Stimulated activated CD8-positive, alpha-beta memory T cell treated with anti-CD3 and anti-CD28 coated beads, Interleukin-12 subunit alpha, Interleukin-12 subunit beta, amount 100 ng/mL, for 24 hours (primary cell): ENCODE measurements around the gene PDHX.

Experiments used
- DNase-seq: peaks from one replicate; pipeline ENCODE4 v3.0.0-alpha.2; 2020; ENCODE audit errors: extremely low read depth

PDHX gene

DNA sequence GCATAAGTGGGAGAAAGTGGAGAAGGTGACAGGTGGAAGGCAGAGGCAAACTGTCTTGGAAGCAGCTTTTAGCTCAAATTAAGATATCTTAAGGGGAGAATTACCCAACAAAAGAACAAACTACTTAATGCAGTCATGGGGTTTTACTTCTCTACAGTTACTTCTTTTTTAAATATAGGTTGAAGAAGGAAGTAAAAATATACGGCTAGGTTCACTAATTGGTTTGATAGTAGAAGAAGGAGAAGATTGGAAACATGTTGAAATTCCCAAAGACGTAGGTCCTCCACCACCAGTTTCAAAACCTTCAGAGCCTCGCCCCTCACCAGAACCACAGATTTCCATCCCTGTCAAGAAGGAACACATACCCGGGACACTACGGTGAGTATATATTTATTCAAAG, 40.8 kb downstream of the PDHX start:
- no peak for DNase-seq

DNA sequence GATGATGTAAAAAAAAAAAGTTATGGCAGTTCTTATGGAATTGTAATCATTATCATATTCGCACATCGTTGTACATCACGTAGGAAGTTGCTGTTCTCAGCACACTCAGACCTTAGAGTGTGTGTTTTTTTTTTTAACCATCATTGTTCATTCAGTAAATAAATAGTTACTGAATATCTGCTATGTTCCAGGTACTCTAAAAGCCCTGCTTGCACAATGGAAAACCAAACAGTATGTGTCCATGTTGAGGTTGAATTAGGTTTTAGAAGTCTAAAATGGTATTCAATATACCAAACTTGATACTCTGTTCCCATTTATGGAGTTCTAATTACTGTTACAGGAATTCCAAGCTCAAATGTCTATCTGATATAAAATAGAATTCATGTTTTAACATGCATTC, 41.2 kb downstream of the PDHX start:
- no peak for DNase-seq

DNA sequence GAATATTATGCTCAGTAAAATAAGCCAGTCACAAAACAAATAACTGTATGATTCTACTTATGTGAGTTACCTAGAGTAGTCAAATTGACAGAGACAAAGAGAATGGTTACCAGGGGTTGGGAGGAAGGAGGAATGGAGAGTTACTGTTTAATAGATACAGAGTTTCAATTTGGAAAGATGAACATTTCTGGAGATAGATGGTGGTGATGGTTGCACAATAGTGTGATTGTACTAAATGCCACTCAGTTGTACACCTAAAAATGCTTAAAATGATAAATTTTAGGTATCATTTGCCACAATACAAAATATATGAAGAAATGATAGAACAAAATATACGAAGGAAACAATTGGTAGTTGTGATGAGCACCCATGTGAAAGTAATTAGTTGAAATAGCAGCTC, 43.4 kb downstream of the PDHX start:
- no peak for DNase-seq

DNA sequence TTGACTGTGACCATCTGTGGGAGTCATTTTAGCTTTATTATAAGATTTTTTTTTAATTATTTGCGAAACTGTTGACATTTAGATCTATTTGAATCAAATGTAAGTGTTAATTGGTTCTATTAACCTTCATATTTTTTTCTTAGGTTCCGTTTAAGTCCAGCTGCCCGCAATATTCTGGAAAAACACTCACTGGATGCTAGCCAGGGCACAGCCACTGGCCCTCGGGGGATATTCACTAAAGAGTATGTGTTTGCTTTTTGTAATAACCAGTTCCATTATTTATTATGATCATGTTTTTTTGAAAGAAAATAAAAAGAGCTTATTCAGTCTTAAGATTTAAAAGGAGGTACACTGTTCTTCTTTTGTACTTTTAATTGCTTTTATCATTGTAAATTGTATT, 43.9 kb downstream of the PDHX start:
- DNase-seq: no peak

DNA sequence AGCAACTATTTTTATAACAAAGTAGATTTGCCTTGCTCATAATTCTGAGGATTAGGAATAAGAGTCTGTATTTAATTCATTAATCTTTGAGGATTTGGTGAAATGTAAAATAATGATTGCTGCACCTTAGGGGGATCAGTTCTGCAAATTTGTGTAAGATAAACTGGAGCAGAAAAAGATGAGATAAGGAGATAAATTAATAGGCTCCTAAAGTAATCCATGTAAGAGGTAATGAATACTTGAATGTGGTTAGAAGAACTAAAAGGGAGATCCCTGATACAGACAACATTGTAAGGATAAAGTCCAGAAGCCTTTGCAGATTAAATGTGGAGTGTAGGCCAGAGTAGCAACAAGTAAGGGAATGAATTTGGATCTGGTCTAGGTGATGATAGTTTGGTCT, 45.6 kb downstream of the PDHX start:
- no peak for DNase-seq

DNA sequence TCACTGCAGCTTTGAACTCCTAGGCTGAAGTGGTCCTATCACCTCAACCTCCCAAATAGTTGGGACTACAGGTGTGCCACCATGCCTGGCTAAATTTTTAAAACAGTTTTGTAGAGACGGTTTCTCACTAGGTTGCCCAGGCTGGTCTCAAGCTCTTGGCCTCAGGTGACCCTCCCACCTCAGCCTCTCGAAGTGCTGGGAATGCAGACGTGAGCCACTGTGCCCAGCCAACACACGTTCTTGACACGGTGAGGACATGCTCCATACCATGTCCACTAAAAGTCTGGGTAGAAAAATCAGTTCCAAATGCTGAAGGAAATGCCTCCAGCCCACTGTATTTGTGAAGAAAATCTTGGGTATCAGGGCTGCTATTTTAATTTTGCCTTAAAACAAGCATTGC, 46.9 kb downstream of the PDHX start:
- DNase-seq: no peak

DNA sequence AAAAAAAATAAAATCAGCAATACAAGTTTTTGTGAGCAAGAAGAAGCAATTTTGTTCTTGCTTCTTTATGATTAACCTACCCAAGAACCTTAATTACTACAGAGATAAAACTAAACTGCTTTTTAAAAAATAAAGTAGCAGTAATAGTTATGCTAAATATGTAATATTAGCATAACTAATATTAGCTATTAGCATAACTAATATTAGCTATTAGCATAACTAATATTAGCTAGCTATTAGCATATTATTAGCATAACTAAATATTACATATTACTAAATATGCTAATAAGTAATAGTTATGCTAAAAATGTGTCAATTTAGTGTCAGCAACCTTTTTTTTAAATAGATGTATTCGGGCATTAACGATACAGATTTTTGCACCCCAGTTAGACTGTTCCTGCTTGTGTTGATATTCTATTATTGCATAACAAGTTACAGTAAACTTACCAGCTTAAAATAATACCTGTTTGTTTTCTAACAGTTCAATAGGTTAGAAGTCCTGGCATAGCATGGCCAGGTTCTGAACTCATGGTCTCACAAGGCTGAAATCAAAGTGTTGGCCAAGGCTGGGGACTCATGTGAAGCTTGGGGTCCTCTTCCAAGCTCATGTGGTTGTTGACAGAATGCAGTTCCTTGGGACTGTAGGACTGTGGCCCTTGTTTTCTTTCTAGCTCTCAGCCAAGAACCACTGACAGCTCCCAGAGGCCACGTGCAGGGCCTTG, 48.4 kb downstream of the PDHX start:
- DNase-seq: no peak

DNA sequence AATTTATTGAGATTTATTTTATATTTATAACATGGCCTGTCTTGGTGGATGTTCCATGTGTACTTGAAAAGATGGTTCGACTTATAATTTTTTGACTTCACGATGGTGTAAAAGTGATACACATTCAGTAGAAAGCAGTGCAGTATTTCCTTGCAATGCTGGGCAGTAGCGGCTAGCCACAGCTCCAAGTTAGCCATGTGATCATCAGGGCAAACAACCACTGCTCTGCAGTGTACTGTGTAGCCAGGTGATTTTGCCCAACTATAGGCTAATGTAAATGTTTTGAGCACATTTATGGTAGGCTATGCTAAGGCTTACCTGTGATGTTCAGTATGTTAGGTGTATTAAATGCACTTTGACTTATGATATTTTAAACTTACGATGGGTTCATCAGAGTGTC, 52.4 kb downstream of the PDHX start:
- no peak for DNase-seq

DNA sequence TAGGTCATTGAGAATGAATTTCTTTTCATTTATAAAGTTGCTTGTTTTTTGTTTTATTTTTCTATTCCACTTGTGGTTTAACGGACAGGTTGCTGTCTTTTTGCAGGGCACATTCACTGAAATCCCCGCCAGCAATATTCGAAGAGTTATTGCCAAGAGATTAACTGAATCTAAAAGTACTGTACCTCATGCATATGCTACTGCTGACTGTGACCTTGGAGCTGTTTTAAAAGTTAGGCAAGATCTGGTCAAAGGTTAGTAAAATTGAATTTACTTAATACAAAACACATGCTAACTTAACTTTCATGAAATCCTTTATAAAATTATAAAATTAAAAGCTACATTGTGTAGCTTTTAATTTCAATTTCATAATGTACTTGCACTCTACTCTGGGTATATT, 53.6 kb downstream of the PDHX start:
- no peak for DNase-seq

DNA sequence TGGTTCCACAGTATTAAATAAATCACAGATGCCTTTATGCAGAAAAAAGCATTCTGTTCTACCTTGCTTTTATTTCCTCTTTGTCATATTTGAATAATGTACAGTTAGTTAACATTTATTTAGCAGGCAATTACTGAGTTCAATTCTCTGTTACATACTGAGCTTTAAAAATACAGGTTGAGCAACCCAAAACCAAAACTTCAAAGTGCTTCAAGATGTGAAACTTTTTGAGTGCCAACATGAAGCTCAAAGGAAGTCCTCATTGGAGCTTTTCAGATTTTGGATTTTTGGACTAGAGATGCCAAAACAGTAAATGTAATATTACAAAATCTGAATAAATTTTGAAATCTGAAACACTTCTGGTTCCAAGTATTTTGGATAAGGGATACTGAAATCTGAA, 54.1 kb downstream of the PDHX start:
- DNase-seq: no peak

DNA sequence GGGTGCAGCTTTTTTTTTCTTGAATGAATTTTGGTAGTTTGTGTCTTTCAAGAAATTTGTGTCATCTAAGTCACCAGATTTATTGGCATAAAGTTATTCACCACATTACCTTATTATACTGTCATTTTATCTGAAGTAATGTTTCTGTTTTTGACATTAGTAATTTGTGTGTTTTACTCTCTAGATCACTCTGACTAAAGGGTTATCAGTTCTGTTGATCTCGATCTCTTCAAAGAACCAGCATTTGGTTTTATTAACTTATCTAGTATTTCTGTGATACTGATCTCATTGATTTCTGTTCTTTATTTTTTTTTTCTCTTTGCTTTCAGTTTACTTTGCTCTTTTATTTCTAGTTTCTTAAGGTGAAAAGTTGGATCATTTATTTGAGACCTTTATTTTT, 55.5 kb downstream of the PDHX start:
- no peak for DNase-seq

DNA sequence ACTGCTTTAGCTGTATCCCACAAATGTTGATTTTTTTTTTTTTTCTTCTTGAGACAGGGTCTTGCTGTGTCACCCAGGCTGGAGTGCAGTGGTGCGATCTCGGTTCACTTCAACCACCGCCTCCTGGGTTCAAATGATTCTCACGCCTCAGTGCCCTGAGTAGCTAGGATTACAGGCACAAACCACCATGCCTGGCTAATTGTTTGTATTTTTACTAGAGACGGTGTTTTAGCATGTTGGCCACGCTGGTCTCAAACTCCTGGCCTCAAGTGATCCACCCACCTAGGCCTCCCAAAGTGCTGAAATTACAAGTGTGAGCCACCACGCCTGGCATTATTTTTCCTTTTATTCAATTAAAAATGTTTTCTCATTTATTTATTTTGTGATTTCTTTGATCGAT, 55.9 kb downstream of the PDHX start:
- DNase-seq: no peak

DNA sequence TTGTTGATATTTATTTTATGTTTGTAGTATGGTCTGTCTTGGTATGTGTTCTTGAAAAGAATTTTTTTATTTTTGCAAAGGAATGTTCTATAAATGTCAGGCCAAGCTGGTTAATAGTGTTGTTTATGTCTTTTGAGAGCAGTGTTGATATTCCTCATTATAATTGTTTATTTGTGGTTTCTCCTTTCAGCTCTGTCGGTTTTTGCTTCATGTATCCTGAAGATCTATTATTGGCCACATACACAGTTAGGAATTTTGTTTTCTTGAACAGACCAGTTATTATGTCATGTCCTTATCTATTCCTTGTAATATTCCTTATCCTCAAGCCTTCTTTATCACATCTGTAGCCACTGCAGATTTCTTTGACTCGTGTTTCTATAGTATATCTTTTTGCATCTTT, 56.5 kb downstream of the PDHX start:
- DNase-seq: no peak

DNA sequence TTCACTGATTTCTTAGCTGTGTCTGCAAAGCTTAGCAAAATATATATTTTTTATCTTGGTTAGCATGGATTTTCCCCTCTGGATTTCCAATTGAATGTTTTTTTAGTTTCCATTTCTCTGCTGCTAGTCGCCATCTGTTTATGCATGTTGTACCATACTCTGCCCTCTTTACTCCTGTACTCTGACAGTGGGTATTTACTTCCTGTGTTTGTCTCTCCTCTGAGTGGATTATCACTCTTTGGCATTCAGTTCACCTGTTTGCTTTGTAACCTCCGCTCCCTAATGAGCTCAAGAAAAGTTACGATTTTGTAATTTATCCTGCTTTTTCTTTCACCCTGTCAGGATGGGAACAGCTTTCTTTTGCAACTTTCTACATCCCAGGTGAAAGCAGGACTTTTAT, 59.1 kb downstream of the PDHX start:
- DNase-seq: no peak

DNA sequence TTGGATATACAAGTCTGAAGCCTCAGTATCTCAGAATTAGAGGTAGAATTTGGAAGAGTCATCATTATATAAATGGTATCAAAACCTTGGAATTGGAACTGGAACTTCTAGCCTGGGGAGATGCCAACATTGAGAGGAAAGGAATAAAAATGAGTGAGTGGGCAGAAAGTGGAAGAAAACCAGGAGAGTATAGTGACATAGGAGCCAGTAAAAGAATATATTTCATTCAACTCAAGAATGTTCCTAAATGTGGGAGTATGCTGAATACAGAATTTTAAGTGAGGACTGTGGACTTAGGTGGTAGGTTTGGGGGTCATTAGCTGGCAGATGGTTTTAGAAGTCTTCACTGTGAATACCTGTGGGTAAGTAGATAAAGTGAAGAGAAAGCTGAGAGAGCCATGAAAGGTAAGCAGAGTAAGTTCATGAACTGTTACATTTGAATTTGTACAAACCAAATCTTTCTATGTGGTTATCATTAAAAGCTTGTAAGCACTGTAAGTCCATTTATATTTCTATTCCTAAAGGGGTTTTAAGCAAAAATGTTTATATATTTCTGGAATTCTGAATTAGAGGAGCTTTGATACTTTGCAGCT, 60.2 kb downstream of the PDHX start:
- DNase-seq: no peak

DNA sequence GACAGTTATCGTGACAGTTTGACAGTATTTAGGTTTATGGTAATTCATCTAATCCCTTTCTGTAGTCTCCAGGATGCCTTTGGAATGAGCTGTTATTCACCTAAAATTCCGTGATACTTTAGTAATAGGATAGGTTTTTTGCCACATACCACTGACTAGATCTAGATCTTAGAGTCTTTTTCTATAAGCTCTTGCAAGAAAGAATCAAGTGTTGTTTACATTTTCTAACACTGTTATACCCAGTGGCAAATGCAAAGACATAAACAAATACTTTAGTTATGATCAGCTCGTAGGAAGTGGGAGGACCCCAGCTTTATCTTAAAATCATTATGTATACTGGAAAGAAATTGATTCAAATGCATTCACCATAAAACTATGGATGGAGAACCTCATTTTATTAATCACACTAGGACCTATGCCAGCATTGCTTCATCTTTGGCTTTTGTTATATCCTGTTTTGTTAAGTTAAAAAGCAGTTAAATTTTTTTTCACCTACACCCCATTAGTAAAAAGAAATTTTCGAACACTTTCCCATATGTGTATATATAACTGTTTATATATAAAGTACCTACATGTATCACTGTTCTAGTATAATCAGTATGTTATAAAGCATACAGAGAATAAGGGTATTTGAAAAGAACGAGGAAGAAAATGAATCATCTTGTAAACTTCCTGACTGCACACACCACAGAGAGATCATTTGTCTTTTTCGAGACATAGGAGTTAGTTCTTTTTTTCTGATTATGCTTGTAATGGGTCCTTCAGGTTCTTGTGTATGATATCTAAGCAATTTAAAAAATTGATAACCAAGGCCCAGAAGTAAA, 60.9 kb downstream of the PDHX start:
- DNase-seq: no peak

DNA sequence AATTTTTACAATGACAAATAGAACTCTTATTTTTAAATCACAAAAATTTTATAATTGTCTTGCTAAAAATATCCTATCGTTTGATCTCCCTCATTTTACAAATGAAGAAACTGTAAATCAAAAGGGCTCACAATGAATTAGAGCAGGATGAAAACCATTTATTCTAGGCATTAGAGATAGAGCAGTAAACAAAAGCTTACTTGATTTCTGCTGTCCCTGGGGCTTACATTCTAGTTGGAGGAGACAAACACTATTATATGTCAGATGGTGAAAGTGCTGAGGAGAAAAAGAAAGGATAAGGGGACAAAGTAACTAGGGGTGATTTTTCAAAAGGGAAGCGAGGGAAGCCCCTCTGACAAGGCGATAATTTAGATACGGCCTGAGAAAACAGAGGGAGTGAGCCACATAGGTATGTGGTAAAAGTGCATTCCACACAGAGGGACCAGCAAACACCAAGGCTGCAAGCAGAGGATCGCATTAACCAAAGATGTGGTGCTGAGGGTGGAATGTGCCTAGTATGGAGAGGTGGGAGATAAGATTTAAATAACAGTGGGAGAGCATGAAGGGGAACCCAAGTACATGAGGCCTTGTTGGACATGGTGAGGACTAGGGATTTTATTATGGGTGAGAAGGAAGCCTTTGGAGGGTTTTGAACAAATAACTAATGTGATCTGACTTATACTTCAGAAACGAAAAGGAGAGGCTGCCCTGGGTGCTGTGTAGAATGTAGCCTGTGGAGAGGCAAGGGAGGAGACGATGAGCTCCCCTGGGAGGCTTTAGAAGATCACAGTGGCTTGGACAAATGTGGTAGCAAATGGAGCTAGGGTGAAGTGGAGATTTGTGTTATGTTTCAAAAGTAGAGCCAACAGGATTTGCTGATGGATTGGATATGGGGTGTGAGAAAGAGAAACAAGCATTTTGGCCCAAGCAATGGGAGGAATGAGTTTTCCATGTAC, 62.1 kb downstream of the PDHX start:
- no peak for DNase-seq

DNA sequence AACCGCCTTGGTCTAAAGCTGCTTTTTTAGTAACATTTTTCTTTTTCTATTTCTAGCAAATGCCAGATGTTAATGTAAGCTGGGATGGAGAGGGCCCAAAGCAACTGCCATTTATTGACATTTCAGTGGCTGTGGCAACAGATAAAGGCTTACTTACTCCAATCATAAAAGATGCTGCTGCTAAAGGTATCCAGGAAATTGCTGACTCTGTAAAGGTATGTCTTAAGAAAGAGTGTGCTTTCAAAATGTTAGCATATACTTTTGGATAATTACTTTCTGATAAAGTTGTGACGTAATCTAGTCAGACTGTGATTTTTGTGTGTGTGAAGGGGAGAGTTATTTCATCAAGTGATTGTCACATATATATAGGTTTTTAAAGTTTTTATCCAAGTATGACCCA, 68.1 kb downstream of the PDHX start:
- DNase-seq: no peak

DNA sequence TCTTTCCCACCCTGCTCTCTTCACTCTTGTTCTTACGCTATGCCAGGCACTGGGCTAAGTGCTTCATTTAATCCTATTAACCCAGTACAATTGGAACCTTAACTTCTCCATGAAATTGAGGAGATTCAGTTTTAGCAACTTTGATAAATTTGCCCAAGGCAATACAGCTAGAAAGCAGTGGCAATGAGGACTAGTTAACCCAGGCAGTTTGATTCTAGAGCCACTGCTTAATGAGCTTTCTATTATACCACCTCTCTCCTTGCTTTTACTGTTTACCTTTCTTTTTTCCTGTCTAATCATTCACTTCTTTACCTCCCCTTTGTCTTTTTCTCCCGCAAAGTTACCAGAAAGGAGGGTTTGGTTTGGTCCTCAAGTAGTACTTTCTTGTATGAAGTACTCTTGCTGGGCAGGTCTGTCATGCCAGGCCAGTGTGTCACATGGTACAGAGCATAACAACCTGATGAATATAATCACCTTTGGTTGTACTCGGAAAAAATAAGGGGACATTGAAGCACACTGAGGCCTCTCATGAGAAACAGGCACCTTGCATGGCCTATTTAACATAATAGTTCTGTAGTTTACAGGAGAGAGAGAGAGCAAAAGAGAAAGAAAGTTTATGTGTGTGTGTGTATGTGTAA, 70.6 kb downstream of the PDHX start:
- no peak for DNase-seq

DNA sequence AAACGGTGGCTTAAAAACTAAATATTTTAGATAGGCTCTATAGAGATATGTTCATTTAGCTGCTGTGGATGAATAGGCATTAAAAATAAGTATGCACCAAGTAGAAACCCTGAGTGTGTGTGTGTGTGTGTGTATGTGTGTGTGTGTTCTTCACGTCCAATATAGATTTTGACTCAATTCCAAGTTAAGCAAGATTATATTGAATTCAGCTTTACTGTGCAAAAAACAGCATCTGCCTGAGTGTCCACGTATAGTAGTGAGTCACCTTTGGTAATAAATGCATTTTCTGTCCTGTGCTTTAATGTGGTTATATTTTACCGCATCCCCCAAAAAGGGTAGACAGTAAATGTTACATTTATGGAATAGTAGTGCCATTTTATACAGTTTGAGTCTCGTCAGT, 71.2 kb downstream of the PDHX start:
- DNase-seq: no peak
